ENCODE results near the gene INAFM2.

Gene INAFM2

DNA sequence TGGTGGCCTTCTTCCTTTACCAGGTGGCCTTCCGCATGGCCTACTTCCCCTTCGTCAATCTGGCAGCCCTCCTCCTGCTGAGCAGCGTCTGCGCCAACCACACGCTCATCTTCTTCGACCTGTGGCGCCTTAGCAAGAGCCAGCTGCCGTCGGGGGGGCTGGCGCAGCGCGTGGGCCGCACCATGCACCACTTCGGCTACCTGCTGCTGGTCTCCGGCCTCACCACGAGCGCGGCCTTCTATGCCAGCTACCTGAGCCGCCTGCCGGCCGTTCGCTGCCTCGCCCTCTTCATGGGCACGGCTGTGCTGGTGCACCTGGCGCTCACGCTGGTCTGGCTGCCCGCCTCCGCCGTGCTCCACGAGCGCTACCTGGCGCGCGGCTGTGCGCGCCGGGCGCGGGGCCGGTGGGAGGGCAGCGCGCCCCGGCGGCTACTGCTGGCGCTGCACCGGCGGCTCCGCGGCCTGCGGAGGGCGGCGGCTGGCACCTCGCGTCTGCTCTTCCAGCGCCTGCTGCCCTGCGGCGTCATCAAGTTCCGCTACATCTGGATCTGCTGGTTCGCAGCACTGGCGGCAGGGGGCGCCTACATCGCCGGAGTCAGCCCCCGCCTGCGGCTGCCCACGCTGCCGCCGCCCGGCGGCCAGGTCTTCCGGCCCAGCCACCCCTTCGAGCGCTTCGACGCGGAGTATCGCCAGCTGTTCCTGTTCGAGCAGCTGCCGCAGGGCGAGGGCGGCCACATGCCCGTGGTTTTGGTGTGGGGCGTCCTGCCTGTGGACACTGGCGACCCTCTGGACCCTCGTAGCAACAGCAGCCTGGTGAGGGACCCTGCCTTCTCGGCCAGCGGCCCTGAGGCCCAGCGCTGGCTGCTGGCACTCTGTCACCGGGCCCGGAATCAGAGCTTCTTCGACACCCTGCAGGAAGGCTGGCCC, 44.5 kb downstream of the INAFM2 start:
- TF ChIP-seq, protein P1, sequence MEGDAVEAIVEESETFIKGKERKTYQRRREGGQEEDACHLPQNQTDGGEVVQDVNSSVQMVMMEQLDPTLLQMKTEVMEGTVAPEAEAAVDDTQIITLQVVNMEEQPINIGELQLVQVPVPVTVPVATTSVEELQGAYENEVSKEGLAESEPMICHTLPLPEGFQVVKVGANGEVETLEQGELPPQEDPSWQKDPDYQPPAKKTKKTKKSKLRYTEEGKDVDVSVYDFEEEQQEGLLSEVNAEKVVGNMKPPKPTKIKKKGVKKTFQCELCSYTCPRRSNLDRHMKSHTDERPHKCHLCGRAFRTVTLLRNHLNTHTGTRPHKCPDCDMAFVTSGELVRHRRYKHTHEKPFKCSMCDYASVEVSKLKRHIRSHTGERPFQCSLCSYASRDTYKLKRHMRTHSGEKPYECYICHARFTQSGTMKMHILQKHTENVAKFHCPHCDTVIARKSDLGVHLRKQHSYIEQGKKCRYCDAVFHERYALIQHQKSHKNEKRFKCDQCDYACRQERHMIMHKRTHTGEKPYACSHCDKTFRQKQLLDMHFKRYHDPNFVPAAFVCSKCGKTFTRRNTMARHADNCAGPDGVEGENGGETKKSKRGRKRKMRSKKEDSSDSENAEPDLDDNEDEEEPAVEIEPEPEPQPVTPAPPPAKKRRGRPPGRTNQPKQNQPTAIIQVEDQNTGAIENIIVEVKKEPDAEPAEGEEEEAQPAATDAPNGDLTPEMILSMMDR (IDR thresholded peaks at IDR 0.05; ENCODE audit: control insufficient read depth, extremely low read depth, insufficient read depth): peak; percentile 45
- peak; percentile 42 for DNase-seq (ENCODE audit: low read depth)

DNA sequence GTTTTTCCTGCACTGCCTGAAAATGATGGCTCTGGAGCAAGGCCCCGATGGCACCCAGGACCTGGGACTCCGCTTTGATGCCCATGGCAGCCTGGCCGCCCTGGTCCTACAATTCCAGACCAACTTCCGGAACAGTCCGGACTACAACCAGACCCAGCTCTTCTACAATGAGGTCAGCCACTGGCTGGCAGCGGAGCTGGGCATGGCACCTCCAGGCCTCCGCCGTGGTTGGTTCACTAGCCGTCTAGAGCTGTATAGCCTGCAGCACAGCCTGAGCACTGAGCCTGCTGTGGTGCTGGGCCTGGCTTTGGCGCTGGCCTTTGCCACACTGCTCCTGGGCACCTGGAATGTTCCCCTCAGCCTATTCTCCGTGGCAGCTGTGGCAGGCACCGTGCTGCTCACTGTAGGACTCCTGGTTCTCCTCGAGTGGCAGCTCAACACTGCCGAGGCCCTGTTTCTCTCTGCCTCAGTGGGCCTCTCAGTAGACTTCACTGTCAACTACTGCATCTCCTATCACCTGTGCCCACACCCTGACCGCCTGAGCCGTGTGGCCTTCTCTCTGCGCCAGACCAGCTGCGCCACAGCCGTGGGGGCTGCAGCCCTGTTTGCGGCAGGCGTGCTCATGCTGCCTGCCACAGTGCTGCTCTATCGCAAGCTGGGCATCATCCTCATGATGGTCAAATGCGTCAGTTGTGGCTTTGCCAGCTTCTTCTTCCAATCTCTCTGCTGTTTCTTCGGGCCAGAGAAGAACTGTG, 45.4 kb downstream of the INAFM2 start:
- no peak for DNase-seq (ENCODE audit: low read depth)
- TF ChIP-seq, protein P1 (IDR thresholded peaks at IDR 0.05; ENCODE audit: control insufficient read depth, extremely low read depth, insufficient read depth): no peak
- no peak overlapping the region for H3K4me3 ChIP-seq (ENCODE audit: low read depth, low read length)

More for the DNA sequence above, 44.5 kb downstream of the INAFM2 start:
- no peak overlapping the region for H3K4me3 ChIP-seq (ENCODE audit: low read depth, low read length)

DNA sequence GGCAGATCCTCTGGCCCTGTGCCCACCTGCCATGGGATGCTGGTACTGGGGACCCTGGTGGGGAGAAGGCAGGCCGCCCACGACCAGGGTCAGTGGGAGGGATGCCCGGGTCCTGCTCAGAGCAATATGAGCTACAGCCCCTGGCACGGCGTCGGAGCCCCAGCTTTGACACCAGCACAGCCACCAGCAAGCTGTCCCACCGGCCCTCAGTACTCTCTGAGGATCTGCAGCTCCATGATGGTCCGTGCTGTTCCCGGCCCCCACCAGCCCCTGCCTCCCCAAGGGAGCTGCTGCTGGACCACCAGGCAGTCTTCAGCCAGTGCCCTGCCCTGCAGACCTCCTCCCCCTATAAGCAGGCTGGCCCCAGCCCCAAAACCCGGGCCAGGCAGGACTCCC, 46.0 kb downstream of the INAFM2 start:
- DNase-seq (ENCODE audit: low read depth): no peak
- no peak overlapping the region for H3K4me3 ChIP-seq (ENCODE audit: low read depth, low read length)
- TF ChIP-seq, protein P1 (IDR thresholded peaks at IDR 0.05; ENCODE audit: control insufficient read depth, extremely low read depth, insufficient read depth): no peak

DNA sequence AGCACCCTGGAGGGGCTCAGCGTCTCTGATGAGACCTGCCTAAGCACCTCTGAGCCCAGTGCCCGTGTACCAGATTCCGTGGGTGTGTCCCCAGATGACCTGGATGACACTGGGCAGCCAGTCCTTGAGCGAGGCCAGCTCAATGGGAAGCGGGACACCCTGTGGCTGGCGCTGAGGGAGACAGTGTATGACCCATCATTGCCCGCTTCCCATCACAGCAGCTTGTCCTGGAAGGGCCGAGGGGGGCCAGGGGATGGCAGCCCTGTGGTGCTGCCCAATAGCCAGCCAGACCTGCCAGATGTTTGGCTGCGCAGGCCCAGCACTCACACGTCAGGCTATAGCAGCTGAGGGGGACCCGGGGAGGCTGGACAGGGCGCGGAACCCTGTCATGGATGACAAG, 46.5 kb downstream of the INAFM2 start:
- no peak overlapping the region for H3K4me3 ChIP-seq (ENCODE audit: low read depth, low read length)
- DNase-seq (ENCODE audit: low read depth): no peak
- TF ChIP-seq, protein P1 (IDR thresholded peaks at IDR 0.05; ENCODE audit: control insufficient read depth, extremely low read depth, insufficient read depth): no peak

DNA sequence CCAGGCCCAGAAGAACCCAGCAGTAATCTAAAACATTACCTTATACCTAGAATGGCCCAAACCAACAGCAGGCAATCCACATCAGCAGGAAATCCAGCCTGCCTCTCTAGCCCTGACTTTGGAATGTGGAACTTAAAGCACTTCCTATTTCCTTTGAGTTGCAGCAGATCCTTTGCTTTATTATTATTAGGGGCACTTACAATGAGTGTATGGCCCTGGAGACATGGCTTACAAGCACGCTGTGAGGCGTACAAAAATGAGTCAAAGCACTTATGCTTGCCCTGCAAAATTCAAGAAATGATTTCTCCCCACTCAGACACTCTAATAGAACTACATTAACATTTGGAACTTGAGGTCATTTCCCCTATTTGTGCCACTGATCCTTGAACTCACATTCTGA, 49.5 kb downstream of the INAFM2 start:
- no peak overlapping the region for H3K4me3 ChIP-seq (ENCODE audit: low read depth, low read length)
- TF ChIP-seq, protein P1 (IDR thresholded peaks at IDR 0.05; ENCODE audit: control insufficient read depth, extremely low read depth, insufficient read depth): no peak
- DNase-seq (ENCODE audit: low read depth): no peak
